ENCODE data around the gene TBCCD1.

The TBCCD1 gene

DNA sequence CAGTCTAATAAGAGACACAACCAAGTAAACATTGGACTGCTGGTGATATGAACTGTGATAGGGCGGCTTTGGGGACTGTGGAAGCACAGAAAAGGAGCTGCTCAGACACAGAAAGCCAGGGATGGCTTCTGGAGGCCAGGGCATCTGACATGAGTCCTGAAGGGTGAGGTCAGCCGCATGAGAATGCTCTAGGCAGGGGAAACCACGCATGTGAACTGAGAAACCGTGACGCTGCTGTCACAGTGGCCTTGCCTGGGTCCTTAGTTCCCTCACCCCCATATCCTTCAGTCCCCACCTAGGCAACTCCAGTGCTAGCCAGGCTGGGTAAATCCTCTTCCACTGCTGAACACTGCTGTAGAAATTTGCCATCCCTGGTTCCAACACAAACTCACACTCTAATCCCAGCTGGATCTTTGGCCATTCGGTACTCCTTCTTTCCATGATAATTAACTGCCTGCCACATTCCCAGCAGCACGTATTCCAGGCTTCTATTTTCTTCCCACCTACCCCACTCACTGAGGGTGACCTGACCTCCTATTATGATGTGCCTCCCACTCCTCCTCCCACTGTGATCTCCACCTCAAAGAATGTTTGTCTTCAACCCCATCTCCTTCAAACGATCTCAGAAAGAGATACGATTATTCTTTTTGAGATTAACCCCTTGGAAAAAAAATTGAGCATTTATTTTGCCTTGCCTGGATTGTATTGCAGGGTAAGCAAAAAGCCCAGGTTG, 54.4 kb downstream of the TBCCD1 start:
- Histone ChIP-seq H2BK15ac (ENCODE audit: low read depth, poor library complexity, severe bottlenecking) (no peak overlapping the region), H2AK5ac (ENCODE audit: low read length, severe bottlenecking) (no peak overlapping the region), H2BK120ac (ENCODE audit: low read depth, low read length) (no peak overlapping the region), H3K9me3 (ENCODE audit: control insufficient read depth, low read length) (peaks cover 9% of the 10 kb centered on the region), H3K23ac (ENCODE audit: low read length in 2 of 2) (no peak overlapping the region), H2BK12ac (ENCODE audit: low read length in 2 of 2) (no peak overlapping the region), H3K79me1 (replicated peaks; ENCODE audit: low read length, poor library complexity, severe bottlenecking) (no peaks in the 10 kb centered on the region), H4K8ac (ENCODE audit: low read length) (no peak overlapping the region), H3K4ac (ENCODE audit: low read depth in 1 of 2, low read length in 2 of 2) (no peak overlapping the region), H3K36me3 (ENCODE audit: control insufficient read depth in 1 of 2, insufficient read depth in 2 of 2, low read depth in 1 of 2, low read length in 2 of 2) (no peaks in the 10 kb centered on the region), H3K27me3 (ENCODE audit: control insufficient read depth in 1 of 2, insufficient read depth in 1 of 2, low read length in 2 of 2) (peaks cover 59 to 79% of the 10 kb centered on the region in 2 experiments), H3K14ac (ENCODE audit: low read length in 2 of 2) (no peak overlapping the region), H3K27ac (ENCODE audit: low read length, poor library complexity, severe bottlenecking) (no peak overlapping the region), H4K91ac (ENCODE audit: low read length) (no peak overlapping the region), H3K4me1 (ENCODE audit: control insufficient read depth, insufficient read depth, low read depth, low read length) (no peaks in the 10 kb centered on the region), H3K18ac (ENCODE audit: low read depth in 1 of 2, low read length in 2 of 2) (no peak overlapping the region), H2BK5ac (ENCODE audit: low read depth, low read length, poor library complexity, severe bottlenecking) (no peak overlapping the region), H3K9ac (ENCODE audit: low read length) (no peak overlapping the region), H2AFZ (ENCODE audit: low read depth, low read length) (no peak overlapping the region), H3K4me2 (ENCODE audit: low read length, poor library complexity, severe bottlenecking) (no peak overlapping the region), H3K4me3 (ENCODE audit: insufficient read depth in 1 of 2, low read depth in 1 of 2, low read length in 2 of 2) (no peak overlapping the region)
- DNase-seq: no peak
- WGBS: 73% methylated on average over 9 of the region's 9 CpGs

DNA sequence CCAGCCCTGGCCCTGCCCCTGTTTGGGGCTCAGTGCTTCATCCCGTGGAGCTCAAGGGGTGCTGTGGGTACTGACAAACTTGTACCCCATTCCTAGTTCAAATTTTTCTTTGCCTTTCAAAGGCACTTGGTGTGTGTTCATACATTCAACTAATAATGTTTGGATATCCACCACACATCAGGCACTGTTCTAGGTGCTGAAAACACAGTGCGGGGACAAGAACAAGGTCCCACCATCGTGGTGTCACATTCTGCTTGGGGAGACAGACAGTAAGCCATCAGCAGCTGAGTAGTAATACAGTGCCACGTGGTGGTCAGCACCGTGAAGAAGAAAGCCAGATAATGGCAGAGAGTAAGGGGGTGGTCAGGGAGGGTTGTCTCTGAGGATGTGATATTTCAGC, 55.4 kb downstream of the TBCCD1 start:
- 66% methylated on average over 5 of the region's 5 CpGs for WGBS
- DNase-seq: no peak
- no peak overlapping the region for H3K4me2 ChIP-seq (ENCODE audit: low read length, poor library complexity, severe bottlenecking)

DNA sequence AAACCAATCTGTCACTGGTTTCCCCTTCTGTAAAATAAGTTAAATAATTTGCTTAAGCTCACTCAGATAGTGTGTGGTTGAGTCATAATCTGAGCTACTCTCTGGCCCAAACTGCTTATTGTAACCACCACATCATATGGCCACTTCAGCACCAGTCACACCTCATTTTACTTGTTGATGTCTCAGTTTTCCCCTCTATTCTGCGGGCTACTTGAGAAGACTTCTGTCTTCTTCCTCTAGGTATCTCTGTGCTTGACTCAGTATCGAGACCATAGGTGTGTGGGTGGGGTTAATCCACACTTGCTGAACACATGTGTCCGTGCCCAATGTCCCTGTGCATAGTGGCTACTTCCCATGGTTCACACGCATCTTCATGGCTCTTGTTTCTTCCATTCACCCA, 55.9 kb downstream of the TBCCD1 start:
- Histone ChIP-seq H3K4me3 (ENCODE audit: insufficient read depth in 1 of 2, low read depth in 1 of 2, low read length in 2 of 2) (no peak overlapping the region), H3K27ac (ENCODE audit: low read length, poor library complexity, severe bottlenecking) (no peak overlapping the region), H3K18ac (ENCODE audit: low read depth in 1 of 2, low read length in 2 of 2) (no peak overlapping the region), H3K4me1 (ENCODE audit: control insufficient read depth, insufficient read depth, low read depth, low read length) (no peaks in the 10 kb centered on the region), H3K23ac (ENCODE audit: low read length in 2 of 2) (no peak overlapping the region), H2BK15ac (ENCODE audit: low read depth, poor library complexity, severe bottlenecking) (no peak overlapping the region), H3K14ac (ENCODE audit: low read length in 2 of 2) (no peak overlapping the region), H2BK5ac (ENCODE audit: low read depth, low read length, poor library complexity, severe bottlenecking) (no peak overlapping the region), H3K36me3 (ENCODE audit: control insufficient read depth in 1 of 2, insufficient read depth in 2 of 2, low read depth in 1 of 2, low read length in 2 of 2) (no peaks in the 10 kb centered on the region), H3K4me2 (ENCODE audit: low read length, poor library complexity, severe bottlenecking) (no peak overlapping the region), H3K4ac (ENCODE audit: low read depth in 1 of 2, low read length in 2 of 2) (no peak overlapping the region), H3K9ac (ENCODE audit: low read length) (no peak overlapping the region), H2BK12ac (ENCODE audit: low read length in 2 of 2) (no peak overlapping the region), H4K91ac (ENCODE audit: low read length) (no peak overlapping the region), H3K79me1 (replicated peaks; ENCODE audit: low read length, poor library complexity, severe bottlenecking) (no peaks in the 10 kb centered on the region), H2AK5ac (ENCODE audit: low read length, severe bottlenecking) (no peak overlapping the region), H3K27me3 (ENCODE audit: control insufficient read depth in 1 of 2, insufficient read depth in 1 of 2, low read length in 2 of 2) (peaks cover 61 to 82% of the 10 kb centered on the region in 2 experiments), H2AFZ (ENCODE audit: low read depth, low read length) (no peak overlapping the region), H4K8ac (ENCODE audit: low read length) (no peak overlapping the region), H2BK120ac (ENCODE audit: low read depth, low read length) (no peak overlapping the region), H3K9me3 (ENCODE audit: control insufficient read depth, low read length) (no peaks in the 10 kb centered on the region)
- WGBS: 93% methylated on average over 4 of the region's 4 CpGs
- DNase-seq: no peak

More for the DNA sequence above, 55.4 kb downstream of the TBCCD1 start:
- H4K91ac ChIP-seq (ENCODE audit: low read length): no peak overlapping the region
- H2BK12ac ChIP-seq (ENCODE audit: low read length in 2 of 2): no peak overlapping the region
- H2AK5ac ChIP-seq (ENCODE audit: low read length, severe bottlenecking): no peak overlapping the region
- H2AFZ ChIP-seq (ENCODE audit: low read depth, low read length): no peak overlapping the region
- peaks cover 59 to 78% of the 10 kb centered on the region in 2 experiments for H3K27me3 ChIP-seq (ENCODE audit: control insufficient read depth in 1 of 2, insufficient read depth in 1 of 2, low read length in 2 of 2)
- no peak overlapping the region for H3K4ac ChIP-seq (ENCODE audit: low read depth in 1 of 2, low read length in 2 of 2)
- no peaks in the 10 kb centered on the region for H3K4me1 ChIP-seq (ENCODE audit: control insufficient read depth, insufficient read depth, low read depth, low read length)
- H3K18ac ChIP-seq (ENCODE audit: low read depth in 1 of 2, low read length in 2 of 2): no peak overlapping the region
- H3K4me3 ChIP-seq (ENCODE audit: insufficient read depth in 1 of 2, low read depth in 1 of 2, low read length in 2 of 2): no peak overlapping the region
- no peak overlapping the region for H3K9ac ChIP-seq (ENCODE audit: low read length)
- H3K79me1 ChIP-seq (replicated peaks; ENCODE audit: low read length, poor library complexity, severe bottlenecking): no peaks in the 10 kb centered on the region
- no peak overlapping the region for H2BK5ac ChIP-seq (ENCODE audit: low read depth, low read length, poor library complexity, severe bottlenecking)
- H3K23ac ChIP-seq (ENCODE audit: low read length in 2 of 2): no peak overlapping the region
- H3K14ac ChIP-seq (ENCODE audit: low read length in 2 of 2): no peak overlapping the region
- H2BK120ac ChIP-seq (ENCODE audit: low read depth, low read length): no peak overlapping the region
- H3K9me3 ChIP-seq (ENCODE audit: control insufficient read depth, low read length): peaks cover 3% of the 10 kb centered on the region
- H4K8ac ChIP-seq (ENCODE audit: low read length): no peak overlapping the region
- no peak overlapping the region for H3K27ac ChIP-seq (ENCODE audit: low read length, poor library complexity, severe bottlenecking)
- no peaks in the 10 kb centered on the region for H3K36me3 ChIP-seq (ENCODE audit: control insufficient read depth in 1 of 2, insufficient read depth in 2 of 2, low read depth in 1 of 2, low read length in 2 of 2)
- no peak overlapping the region for H2BK15ac ChIP-seq (ENCODE audit: low read depth, poor library complexity, severe bottlenecking)

DNA sequence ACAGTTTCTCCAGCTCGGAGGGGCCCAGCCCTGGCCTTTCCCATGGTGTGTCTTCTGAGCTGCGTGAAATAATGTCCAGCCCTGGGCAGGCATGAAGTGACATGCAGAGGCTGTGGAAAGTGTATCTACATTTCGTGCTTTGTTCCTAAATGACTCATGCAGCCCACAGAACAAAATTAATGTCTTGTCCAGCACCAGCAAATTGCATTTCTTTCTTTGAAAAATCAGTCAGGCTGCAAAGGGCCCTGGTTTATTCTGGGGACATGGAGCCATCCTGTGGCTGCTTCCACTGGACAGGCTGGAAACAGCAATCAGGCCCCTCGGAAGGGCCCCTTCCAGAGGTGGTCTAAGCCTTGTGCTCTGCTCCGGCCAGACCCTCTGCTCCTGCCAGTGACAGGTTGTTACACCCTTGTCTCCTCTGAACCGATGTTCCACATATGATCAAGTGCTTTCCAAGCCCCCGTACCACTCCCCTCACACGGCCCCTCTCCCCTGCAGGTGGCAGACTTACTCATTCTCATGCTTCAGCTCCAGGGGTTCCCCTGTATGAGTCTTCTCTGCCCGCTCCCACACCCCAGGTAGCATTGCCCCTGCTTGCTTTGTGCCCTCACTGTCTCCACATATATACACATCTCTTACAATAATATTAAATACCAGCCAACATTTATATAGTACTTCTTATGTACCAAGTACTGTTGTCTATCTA, 56.6 kb downstream of the TBCCD1 start:
- no peak overlapping the region for H4K8ac ChIP-seq (ENCODE audit: low read length)
- no peak overlapping the region for H3K14ac ChIP-seq (ENCODE audit: low read length in 2 of 2)
- H2AFZ ChIP-seq (ENCODE audit: low read depth, low read length): no peak overlapping the region
- H2BK15ac ChIP-seq (ENCODE audit: low read depth, poor library complexity, severe bottlenecking): no peak overlapping the region
- H3K27me3 ChIP-seq (ENCODE audit: control insufficient read depth in 1 of 2, insufficient read depth in 1 of 2, low read length in 2 of 2): peaks cover 57 to 80% of the 10 kb centered on the region in 2 experiments
- no peak overlapping the region for H2BK12ac ChIP-seq (ENCODE audit: low read length in 2 of 2)
- H3K4ac ChIP-seq (ENCODE audit: low read depth in 1 of 2, low read length in 2 of 2): no peak overlapping the region
- no peak overlapping the region for H3K23ac ChIP-seq (ENCODE audit: low read length in 2 of 2)
- no peak overlapping the region for H2BK5ac ChIP-seq (ENCODE audit: low read depth, low read length, poor library complexity, severe bottlenecking)
- H3K4me3 ChIP-seq (ENCODE audit: insufficient read depth in 1 of 2, low read depth in 1 of 2, low read length in 2 of 2): no peak overlapping the region
- no peak overlapping the region for H3K18ac ChIP-seq (ENCODE audit: low read depth in 1 of 2, low read length in 2 of 2)
- no peaks in the 10 kb centered on the region for H3K9me3 ChIP-seq (ENCODE audit: control insufficient read depth, low read length)
- H4K91ac ChIP-seq (ENCODE audit: low read length): no peak overlapping the region
- H2BK120ac ChIP-seq (ENCODE audit: low read depth, low read length): no peak overlapping the region
- no peak for DNase-seq
- H2AK5ac ChIP-seq (ENCODE audit: low read length, severe bottlenecking): no peak overlapping the region
- H3K79me1 ChIP-seq (replicated peaks; ENCODE audit: low read length, poor library complexity, severe bottlenecking): no peaks in the 10 kb centered on the region
- 74% methylated on average over 9 of the region's 9 CpGs for WGBS
- no peaks in the 10 kb centered on the region for H3K36me3 ChIP-seq (ENCODE audit: control insufficient read depth in 1 of 2, insufficient read depth in 2 of 2, low read depth in 1 of 2, low read length in 2 of 2)
- no peak overlapping the region for H3K27ac ChIP-seq (ENCODE audit: low read length, poor library complexity, severe bottlenecking)
- no peak overlapping the region for H3K4me2 ChIP-seq (ENCODE audit: low read length, poor library complexity, severe bottlenecking)
- no peaks in the 10 kb centered on the region for H3K4me1 ChIP-seq (ENCODE audit: control insufficient read depth, insufficient read depth, low read depth, low read length)
- H3K9ac ChIP-seq (ENCODE audit: low read length): no peak overlapping the region
